SK-N-SH (cell line): ENCODE measurements around the gene SLC26A2. TPM values are rescaled to one million over a fixed set of nuclear protein-coding genes. Genes with fewer than 3 reads are reported as not detected.

ENCODE experiments used
- CTCF ChIA-PET: fragments of 300-600, 350-600 bp; formaldehyde crosslinking; extraction: SDS; loops from one replicate; lab custom pipeline; 2021; lab: Yijun Ruan, JAX
- POLR2A ChIA-PET: fragments of 350-600 bp; sonication (Branson Sonifier 250); formaldehyde crosslinking; extraction: SDS; loops from one replicate; lab custom pipeline; 2020; ENCODE audit warnings: antibody characterized with exemption, inconsistent platforms; lab: Yijun Ruan, JAX
- DNase-seq: peaks from one replicate; pipeline ENCODE4 v3.0.0; 2012
- H2AFZ ChIP-seq: fragments of 200-600 bp; sonication (generic); 2 replicates; pipeline ENCODE4 v1.8.1; 2016; ENCODE audit warnings: antibody characterized with exemption, mild to moderate bottlenecking, low read depth
- H3F3A ChIP-seq: fragments of 200-600 bp; sonication (generic); replicated peaks from 2 replicates; pipeline ENCODE3; 2016; ENCODE audit warnings: antibody characterized with exemption, mild to moderate bottlenecking; ENCODE audit not compliant: insufficient read depth
- H3K27ac ChIP-seq, 2 experiments: fragments of 200-500 bp in 1 of 2; fragments of 200-600 bp in 1 of 2; sonication (Bioruptor generic) in 1 of 2; sonication (generic), shearing (Covaris generic) in 1 of 2; 2 replicates each; pipeline versions ENCODE4 v1.5.1 to v1.6.1; 2014 to 2016; ENCODE audit warnings: low read depth in 2 of 2, inconsistent platforms in 1 of 2, low read length in 1 of 2, mild to moderate bottlenecking in 1 of 2, mixed read lengths in 1 of 2
- H3K27me3 ChIP-seq: fragments of 200-600 bp; sonication (generic), shearing (Covaris generic); 2 replicates; pipeline ENCODE4 v1.6.1; 2016; ENCODE audit warnings: mixed run types; ENCODE audit not compliant: insufficient read depth
- H3K36me3 ChIP-seq, 2 experiments: fragments of 200-500 bp in 1 of 2; fragments of 200-600 bp in 1 of 2; sonication (Bioruptor generic) in 1 of 2; sonication (generic) in 1 of 2; replicated peaks in 1 of 2; 2 replicates each; pipeline versions ENCODE3 to v1.5.1; 2014 to 2016; ENCODE audit warnings: low read length in 1 of 2, mild to moderate bottlenecking in 1 of 2; ENCODE audit not compliant: insufficient read depth in 2 of 2, control insufficient read depth in 1 of 2
- H3K4me1 ChIP-seq, 2 experiments: fragments of 200-500 bp in 1 of 2; fragments of 200-600 bp in 1 of 2; sonication (Bioruptor generic) in 1 of 2; sonication (generic), shearing (Covaris generic) in 1 of 2; 2 replicates each; pipeline versions ENCODE4 v1.5.1 to v1.6.1; 2014 to 2016; ENCODE audit warnings: low read depth in 1 of 2, low read length in 1 of 2, mixed run types in 1 of 2; ENCODE audit not compliant: insufficient read depth in 2 of 2, control insufficient read depth in 1 of 2
- H3K4me2 ChIP-seq: fragments of 200-600 bp; sonication (generic), shearing (Covaris generic); 2 replicates; pipeline ENCODE4 v1.6.1; 2017; ENCODE audit warnings: mixed run types
- H3K4me3 ChIP-seq, 2 experiments: fragments of 200-500 bp in 1 of 2; fragments of 200-600 bp in 1 of 2; sonication (Bioruptor generic) in 1 of 2; sonication (generic), shearing (Covaris generic) in 1 of 2; 2 replicates each; pipeline versions ENCODE4 v1.5.1 to v1.8.1; 2014 to 2016; ENCODE audit warnings: low read depth in 2 of 2, inconsistent platforms in 1 of 2, low read length in 1 of 2, mild to moderate bottlenecking in 1 of 2, mixed read lengths in 1 of 2, moderate library complexity in 1 of 2
- H3K79me2 ChIP-seq: fragments of 200-600 bp; sonication (generic); 2 replicates; pipeline ENCODE4 v1.8.1; 2017; ENCODE audit warnings: mild to moderate bottlenecking; ENCODE audit not compliant: insufficient read depth
- H3K9ac ChIP-seq: fragments of 200-600 bp; sonication (generic); 2 replicates; pipeline ENCODE4 v1.6.1; 2017; ENCODE audit warnings: mixed run types
- H3K9me2 ChIP-seq: fragments of 200-600 bp; sonication (generic); 2 replicates; pipeline ENCODE4 v1.6.1; 2017; ENCODE audit warnings: mixed run types
- H3K9me3 ChIP-seq: fragments of 200-600 bp; sonication (generic); 2 replicates; pipeline ENCODE4 v1.6.1; 2017; ENCODE audit warnings: mixed run types, mild to moderate bottlenecking, moderate library complexity
- H4K20me1 ChIP-seq: fragments of 200-600 bp; sonication (generic); 2 replicates; pipeline ENCODE4 v1.6.1; 2017; ENCODE audit warnings: mild to moderate bottlenecking, mixed run types; ENCODE audit not compliant: insufficient read depth
- CHD2 ChIP-seq: fragments of 150-350 bp; IDR thresholded peaks from 2 replicates; pipeline ENCODE4 v1.6.1; 2018; ENCODE audit warnings: low read length; ENCODE audit not compliant: partially characterized antibody
- EP300 ChIP-seq, 2 experiments: IDR thresholded peaks; 2 replicates each; pipeline versions ENCODE4 v1.4.0 to v1.6.1; 2012; ENCODE audit warnings: borderline replicate concordance in 1 of 2, low read depth in 1 of 2, low read length in 1 of 2
- MEF2A ChIP-seq: IDR thresholded peaks from 2 replicates; pipeline ENCODE4 v1.4.0; 2012; ENCODE audit warnings: low read depth, borderline replicate concordance
- MXI1 ChIP-seq: IDR thresholded peaks from 2 replicates; pipeline ENCODE4 v1.6.1; 2012; ENCODE audit warnings: mild to moderate bottlenecking, low read depth, low read length, improper control_type of control experiment
- NRF1 ChIP-seq: IDR thresholded peaks from 2 replicates; pipeline ENCODE4 v1.6.1; 2012; ENCODE audit warnings: low read depth, mild to moderate bottlenecking, low read length
- POLR2AphosphoS5 ChIP-seq: IDR thresholded peaks from 2 replicates; pipeline ENCODE4 v1.6.1; 2012; ENCODE audit warnings: low read depth, low read length
- RAD21 ChIP-seq: IDR thresholded peaks from 2 replicates; pipeline ENCODE4 v1.6.1; 2012; ENCODE audit warnings: mild to moderate bottlenecking, low read length
- RFX5 ChIP-seq: IDR thresholded peaks from 2 replicates; pipeline ENCODE4 v1.6.1; 2012; ENCODE audit warnings: mild to moderate bottlenecking, improper control_type of control experiment, low read length
- RXRA ChIP-seq: IDR thresholded peaks from 2 replicates; pipeline ENCODE4 v1.4.0; 2012; ENCODE audit warnings: low read depth, mild to moderate bottlenecking, borderline replicate concordance
- SIN3A ChIP-seq: IDR thresholded peaks from 2 replicates; pipeline ENCODE4 v1.6.1; 2012; ENCODE audit warnings: low read depth, mild to moderate bottlenecking, low read length, moderate library complexity, borderline replicate concordance
- SMC3 ChIP-seq: IDR thresholded peaks from 2 replicates; pipeline ENCODE4 v1.6.1; 2012; ENCODE audit warnings: low read depth, low read length, improper control_type of control experiment
- TEAD4 ChIP-seq: IDR thresholded peaks from 2 replicates; pipeline ENCODE4 v1.4.0; 2012; ENCODE audit warnings: mild to moderate bottlenecking, borderline replicate concordance; ENCODE audit not compliant: insufficient read depth
- YY1 ChIP-seq: IDR thresholded peaks from 2 replicates; pipeline ENCODE4 v1.4.0; 2012; ENCODE audit warnings: low read depth, mild to moderate bottlenecking
- WGBS: methylation state at CpG from one replicate; pipeline ENCODE4 v1.1.6; 2017; ENCODE audit warnings: low lambda C conversion rate; 5-methylcytosine and 5-hydroxymethylcytosine counted together
- polyA plus RNA-seq, 3 experiments: library from polyadenylated mRNA; depleted of rRNA; stranded (reverse); fragments of >200 nt; gene quantifications; 2 replicates each; pipeline ENCODE4 v1.2.3, GENCODE V29; 2012
- TF ChIP-seq, protein P1 (sequence below): IDR thresholded peaks from 2 replicates; pipeline ENCODE4 v1.6.1; 2012; ENCODE audit warnings: mild to moderate bottlenecking, low read depth, low read length, moderate library complexity
- TF ChIP-seq, protein P2 (sequence below): fragments of 200-600 bp; sonication (generic); IDR thresholded peaks from 2 replicates; pipeline ENCODE4 v1.6.1; 2017; ENCODE audit warnings: antibody characterized with exemption, mild to moderate bottlenecking, moderate library complexity
- TF ChIP-seq, protein P3 (sequence below): IDR thresholded peaks from 2 replicates; pipeline ENCODE4 v1.4.0; 2012; ENCODE audit warnings: low read depth

SLC26A2 gene
- polyA plus RNA-seq, 1 of the 3 experiments (the other 2 are of a cell fraction): 1.3 TPM

DNA sequence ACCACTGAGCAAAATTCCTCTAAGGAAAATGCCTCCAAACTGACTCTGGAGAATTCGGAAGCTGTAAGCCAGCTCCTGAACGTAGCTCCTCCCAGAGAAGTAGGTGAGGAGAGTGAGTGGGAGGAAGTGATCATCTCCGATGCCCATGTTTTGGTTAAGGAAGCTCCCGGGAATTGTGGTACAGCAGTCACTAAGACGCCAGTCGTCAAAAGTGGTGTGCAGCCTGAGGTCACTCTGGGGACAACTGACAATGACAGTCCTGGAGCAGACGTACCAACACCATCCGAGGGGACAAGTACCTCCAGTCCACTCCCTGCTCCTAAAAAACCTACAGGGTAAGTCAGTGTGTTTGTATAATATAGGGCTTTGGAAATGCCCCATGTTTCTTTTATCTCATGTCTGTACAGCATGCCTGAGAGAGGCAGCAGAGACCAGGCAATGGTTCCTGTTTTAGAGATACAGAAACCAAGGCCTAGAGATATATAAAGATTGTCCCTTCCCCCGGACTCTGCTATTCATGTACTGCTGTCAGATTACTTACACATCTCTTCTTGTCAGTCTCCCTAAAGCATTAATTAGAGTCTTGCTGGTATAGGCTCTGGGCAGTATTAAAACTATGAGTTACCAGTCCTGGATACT, 63.9 kb downstream of the SLC26A2 start:
- TF ChIP-seq EP300 (IDR thresholded peaks at IDR 0.05; ENCODE audit: borderline replicate concordance in 1 of 2, low read depth in 1 of 2, low read length in 1 of 2): no peak
- TF ChIP-seq, protein P1, sequence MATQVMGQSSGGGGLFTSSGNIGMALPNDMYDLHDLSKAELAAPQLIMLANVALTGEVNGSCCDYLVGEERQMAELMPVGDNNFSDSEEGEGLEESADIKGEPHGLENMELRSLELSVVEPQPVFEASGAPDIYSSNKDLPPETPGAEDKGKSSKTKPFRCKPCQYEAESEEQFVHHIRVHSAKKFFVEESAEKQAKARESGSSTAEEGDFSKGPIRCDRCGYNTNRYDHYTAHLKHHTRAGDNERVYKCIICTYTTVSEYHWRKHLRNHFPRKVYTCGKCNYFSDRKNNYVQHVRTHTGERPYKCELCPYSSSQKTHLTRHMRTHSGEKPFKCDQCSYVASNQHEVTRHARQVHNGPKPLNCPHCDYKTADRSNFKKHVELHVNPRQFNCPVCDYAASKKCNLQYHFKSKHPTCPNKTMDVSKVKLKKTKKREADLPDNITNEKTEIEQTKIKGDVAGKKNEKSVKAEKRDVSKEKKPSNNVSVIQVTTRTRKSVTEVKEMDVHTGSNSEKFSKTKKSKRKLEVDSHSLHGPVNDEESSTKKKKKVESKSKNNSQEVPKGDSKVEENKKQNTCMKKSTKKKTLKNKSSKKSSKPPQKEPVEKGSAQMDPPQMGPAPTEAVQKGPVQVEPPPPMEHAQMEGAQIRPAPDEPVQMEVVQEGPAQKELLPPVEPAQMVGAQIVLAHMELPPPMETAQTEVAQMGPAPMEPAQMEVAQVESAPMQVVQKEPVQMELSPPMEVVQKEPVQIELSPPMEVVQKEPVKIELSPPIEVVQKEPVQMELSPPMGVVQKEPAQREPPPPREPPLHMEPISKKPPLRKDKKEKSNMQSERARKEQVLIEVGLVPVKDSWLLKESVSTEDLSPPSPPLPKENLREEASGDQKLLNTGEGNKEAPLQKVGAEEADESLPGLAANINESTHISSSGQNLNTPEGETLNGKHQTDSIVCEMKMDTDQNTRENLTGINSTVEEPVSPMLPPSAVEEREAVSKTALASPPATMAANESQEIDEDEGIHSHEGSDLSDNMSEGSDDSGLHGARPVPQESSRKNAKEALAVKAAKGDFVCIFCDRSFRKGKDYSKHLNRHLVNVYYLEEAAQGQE: no peak
- TF ChIP-seq YY1: no peak
- peak; percentile 38 for TF ChIP-seq RAD21
- TF ChIP-seq, protein P2, sequence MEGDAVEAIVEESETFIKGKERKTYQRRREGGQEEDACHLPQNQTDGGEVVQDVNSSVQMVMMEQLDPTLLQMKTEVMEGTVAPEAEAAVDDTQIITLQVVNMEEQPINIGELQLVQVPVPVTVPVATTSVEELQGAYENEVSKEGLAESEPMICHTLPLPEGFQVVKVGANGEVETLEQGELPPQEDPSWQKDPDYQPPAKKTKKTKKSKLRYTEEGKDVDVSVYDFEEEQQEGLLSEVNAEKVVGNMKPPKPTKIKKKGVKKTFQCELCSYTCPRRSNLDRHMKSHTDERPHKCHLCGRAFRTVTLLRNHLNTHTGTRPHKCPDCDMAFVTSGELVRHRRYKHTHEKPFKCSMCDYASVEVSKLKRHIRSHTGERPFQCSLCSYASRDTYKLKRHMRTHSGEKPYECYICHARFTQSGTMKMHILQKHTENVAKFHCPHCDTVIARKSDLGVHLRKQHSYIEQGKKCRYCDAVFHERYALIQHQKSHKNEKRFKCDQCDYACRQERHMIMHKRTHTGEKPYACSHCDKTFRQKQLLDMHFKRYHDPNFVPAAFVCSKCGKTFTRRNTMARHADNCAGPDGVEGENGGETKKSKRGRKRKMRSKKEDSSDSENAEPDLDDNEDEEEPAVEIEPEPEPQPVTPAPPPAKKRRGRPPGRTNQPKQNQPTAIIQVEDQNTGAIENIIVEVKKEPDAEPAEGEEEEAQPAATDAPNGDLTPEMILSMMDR: peak; percentile 39
- Histone ChIP-seq H3K9ac (no peak overlapping the region), H2AFZ (no peak overlapping the region), H3K9me3 (no peaks in the 10 kb centered on the region), H3K27ac (peak overlapping the region in 1 of 2 experiments; percentile 94; a peak in 1 of 4 replicates), H4K20me1 (no peaks in the 10 kb centered on the region), H3K4me3 (no peak overlapping the region), H3F3A (peaks cover 36% of the 10 kb centered on the region), H3K36me3 (peaks cover 58 to 62% of the 10 kb centered on the region in 2 experiments), H3K4me2 (no peak overlapping the region), H3K4me1 (peaks cover 0 to 39% of the 10 kb centered on the region in 2 experiments; a peak in 3 of 4 replicates), H3K27me3 (no peaks in the 10 kb centered on the region), H3K79me2 (peaks cover 14% of the 10 kb centered on the region; the same call in 1 of the 2 replicates), H3K9me2 (no peaks in the 10 kb centered on the region)
- DNase-seq: no peak
- ChIA-PET CTCF (interaction anchor here (1.0 to 1.1 kb wide), 2 partner anchors 34 to 285 kb away, joined by 3 read pairs; no protein-coding TSS in a partner anchor), POLR2A (no interaction called here)
- 91% methylated on average over 9 of the region's 9 CpGs for WGBS

DNA sequence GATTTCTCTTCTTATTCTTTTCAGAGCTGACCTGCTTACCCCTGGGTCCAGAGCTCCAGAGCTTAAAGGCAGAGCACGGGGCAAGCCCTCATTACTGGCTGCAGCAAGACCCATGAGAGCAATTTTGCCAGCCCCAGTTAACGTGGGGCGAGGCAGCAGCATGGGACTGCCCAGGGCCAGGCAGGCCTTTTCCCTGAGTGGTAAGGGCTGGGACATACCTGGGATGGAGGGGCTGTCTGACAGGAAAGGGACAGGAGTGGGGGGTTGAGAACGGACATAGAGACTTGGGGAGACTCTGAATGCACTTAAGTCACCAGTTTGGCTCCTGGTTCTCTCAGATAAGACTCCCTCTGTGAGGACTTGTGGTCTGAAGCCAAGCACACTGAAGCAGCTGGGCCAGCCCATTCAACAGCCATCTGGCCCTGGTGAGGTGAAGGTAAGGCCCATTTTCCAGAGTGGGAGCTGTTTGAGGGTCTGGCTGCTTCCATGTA, 66.2 kb downstream of the SLC26A2 start:
- Histone ChIP-seq H3K9me3 (no peaks in the 10 kb centered on the region), H3K4me2 (no peak overlapping the region), H3F3A (peaks cover 15% of the 10 kb centered on the region), H3K9me2 (no peaks in the 10 kb centered on the region), H3K9ac (no peak overlapping the region), H3K36me3 (peaks cover 60 to 68% of the 10 kb centered on the region in 2 experiments), H4K20me1 (no peaks in the 10 kb centered on the region), H3K27ac (no peak overlapping the region), H3K27me3 (no peaks in the 10 kb centered on the region), H2AFZ (no peak overlapping the region), H3K4me3 (no peak overlapping the region), H3K4me1 (peaks cover 0 to 20% of the 10 kb centered on the region in 2 experiments; a peak in 3 of 4 replicates), H3K79me2 (peaks cover 11% of the 10 kb centered on the region; the same call in 1 of the 2 replicates)
- ChIA-PET CTCF (interaction anchor here (1.3 to 1.7 kb wide), 4 partner anchors 35 to 192 kb away, joined by 4 to 5 read pairs (median 4); no protein-coding TSS in a partner anchor), POLR2A (no interaction called here)
- 95% methylated on average over 4 of the region's 4 CpGs for WGBS
- no peak for DNase-seq
- no peak for TF ChIP-seq RFX5
- TF ChIP-seq, protein P2: no peak
- no peak for TF ChIP-seq TEAD4
- no peak for TF ChIP-seq RXRA
- no peak for TF ChIP-seq CHD2
- TF ChIP-seq SMC3: no peak
- no peak for TF ChIP-seq EP300 (IDR thresholded peaks at IDR 0.05; ENCODE audit: borderline replicate concordance in 1 of 2, low read depth in 1 of 2, low read length in 1 of 2)
- no peak for TF ChIP-seq MXI1
- no peak for TF ChIP-seq MEF2A
- no peak for TF ChIP-seq SIN3A
- no peak for TF ChIP-seq NRF1
- TF ChIP-seq POLR2AphosphoS5: no peak
- TF ChIP-seq, protein P3, sequence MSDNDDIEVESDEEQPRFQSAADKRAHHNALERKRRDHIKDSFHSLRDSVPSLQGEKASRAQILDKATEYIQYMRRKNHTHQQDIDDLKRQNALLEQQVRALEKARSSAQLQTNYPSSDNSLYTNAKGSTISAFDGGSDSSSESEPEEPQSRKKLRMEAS: no peak
